GM18502 (cell line): ENCODE measurements around the gene PRSS57.

Experiments
- ATAC-seq: cut with Tn5 transposase; IDR thresholded peaks from one replicate; pipeline ENCODE4 v1.9.1; 2021; ENCODE audit warnings: mild to moderate bottlenecking; ENCODE audit not compliant: unreplicated experiment, poor library complexity

The PRSS57 gene

DNA sequence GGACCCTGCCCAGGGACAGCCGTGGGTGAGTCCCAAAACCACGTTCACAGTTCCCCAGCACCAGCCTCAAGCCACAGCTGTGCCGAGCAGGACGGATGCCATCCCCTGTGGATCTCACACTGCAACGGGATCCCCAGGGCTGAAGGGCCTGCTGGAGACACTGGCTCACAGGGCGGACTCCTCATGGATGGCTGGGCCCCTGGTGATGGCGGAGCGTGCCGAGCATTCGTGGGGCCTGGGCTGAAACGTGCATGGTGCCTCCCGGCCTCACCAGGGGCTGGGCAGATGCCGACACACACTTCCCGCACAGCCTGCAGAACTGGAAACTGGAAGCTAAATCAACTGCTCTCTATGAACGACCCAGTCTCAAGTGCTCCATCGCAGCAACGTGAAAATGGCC is 41.8 kb downstream of the PRSS57 start:
- ATAC-seq: no peak

DNA sequence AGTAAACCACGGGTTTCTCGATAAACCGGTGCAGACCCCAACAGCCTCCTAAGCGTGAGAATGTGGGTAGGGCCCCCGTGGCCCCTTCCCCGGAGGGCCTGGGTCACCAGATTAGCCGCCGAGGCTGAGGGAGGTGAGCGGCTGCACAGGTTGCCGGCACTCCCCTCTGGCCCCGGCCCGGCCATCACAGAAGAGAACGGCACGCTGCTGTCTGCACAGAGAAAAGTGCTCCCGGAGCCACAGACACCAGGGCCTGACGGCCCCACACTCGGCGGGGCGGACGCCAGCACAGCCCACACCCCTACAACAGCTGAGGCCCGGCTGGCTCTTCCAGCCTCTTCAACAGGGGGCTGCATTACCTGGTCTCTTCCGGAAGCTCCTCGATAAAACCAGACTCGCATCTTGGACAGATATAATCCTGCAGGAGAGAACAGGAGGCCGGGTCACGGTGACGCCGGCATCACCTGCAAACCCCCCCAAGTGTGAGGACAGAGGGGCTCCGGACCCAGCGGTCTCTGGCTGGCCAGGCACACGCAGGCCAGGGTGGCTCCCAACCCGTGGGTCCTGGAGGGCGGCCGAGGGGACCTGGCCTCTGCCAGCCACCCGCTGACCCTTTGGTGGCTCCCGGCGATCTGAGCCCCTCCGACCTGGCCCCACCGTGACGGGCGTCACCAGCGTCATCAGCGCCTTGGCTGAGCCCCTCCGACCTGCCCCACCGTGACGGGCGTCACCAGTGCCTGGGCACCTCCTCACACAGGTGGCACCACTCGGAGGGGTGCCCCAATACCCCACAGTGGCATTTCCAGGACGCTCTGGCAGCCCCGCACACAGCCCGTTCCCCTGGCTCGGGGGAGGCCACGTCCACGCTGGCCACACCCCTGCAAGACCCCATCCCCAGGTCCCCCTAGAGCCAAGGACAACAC is 42.5 kb downstream of the PRSS57 start:
- no peak for ATAC-seq

GRCh38 chr19:651991-652390 is 43.3 kb downstream of the PRSS57 start:
- ATAC-seq: no peak

DNA sequence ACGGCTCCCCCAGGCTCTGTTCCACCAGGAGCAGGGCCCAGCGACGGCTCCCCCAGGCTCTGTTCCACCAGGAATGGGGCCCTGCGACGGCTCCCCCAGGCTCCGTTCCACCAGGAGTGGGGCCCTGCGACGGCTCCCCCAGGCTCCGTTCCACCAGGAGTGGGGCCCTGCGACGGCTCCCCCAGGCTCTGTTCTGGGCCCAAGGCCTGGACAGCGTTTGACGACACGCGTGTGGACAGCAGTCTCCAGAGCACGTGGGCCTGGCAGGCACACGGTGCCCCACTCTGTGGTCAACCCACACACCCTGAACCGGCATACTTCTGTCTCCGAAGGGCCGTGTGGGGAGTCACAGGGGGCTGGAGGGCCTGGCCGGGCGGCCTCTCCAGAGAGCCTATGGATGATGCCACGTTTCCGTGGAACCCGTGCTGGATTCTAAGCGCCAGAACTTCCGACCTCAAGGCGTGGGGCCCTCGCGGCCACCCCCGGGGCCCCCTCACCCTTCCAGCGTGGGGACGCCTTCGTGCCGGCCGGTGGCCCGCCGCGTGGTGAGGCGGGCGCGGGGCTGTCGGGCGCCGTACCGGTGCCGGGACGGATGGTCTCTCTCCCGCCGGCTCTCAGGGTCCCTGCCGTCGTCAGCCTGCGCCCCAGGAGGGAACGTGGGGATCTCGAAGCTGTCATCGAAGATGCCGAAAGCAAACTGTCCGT is 44.0 kb downstream of the PRSS57 start:
- ATAC-seq: no peak

- no peak for ATAC-seq
These were observed 45.1 kb downstream of the PRSS57 start for GRCh38 chr19:650121-650520.

DNA sequence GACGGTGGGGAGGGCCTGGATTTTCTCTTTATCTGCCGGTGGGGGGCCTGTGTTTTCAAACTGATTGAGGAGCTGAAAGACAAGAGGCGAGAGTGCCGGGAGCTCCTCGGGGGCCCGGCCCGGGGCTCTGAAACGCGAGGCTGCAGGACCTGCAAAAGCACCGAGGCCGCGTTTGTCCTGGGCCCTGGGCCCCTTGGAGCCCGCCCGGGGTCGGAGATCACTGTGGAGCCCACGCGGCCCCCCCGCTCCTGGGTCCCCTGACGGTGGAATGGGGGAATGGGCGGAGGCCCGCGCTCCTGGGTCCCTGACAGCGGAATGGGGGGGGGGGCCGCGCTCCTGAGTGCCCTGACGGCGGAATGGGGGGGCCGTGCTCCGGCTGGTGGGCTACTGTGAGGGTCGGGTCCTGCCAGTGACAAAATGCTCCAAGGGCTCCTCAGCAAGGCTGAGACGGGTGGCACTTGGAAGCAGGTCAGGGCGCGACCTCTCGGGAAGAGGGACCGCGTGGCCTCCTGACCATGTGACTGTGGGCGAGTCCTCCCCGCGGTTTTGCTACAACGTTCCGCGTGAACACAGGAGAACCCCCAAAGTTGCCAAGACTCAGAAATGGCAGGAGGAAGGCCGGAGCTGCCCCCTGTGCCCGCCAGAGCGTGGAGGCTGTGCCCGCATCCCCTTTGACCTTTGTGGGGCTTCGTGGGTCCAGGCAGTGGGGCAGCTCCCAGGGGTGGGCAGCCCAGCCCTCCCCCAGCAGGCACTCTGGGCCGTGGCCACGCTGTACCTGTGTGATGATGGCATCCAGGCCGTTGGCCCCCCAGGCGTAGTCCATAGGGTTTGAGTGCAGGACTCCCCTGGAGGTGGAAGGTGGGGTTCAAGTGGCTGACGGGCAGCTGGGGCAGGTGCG is 46.1 kb downstream of the PRSS57 start:
- no peak for ATAC-seq

DNA sequence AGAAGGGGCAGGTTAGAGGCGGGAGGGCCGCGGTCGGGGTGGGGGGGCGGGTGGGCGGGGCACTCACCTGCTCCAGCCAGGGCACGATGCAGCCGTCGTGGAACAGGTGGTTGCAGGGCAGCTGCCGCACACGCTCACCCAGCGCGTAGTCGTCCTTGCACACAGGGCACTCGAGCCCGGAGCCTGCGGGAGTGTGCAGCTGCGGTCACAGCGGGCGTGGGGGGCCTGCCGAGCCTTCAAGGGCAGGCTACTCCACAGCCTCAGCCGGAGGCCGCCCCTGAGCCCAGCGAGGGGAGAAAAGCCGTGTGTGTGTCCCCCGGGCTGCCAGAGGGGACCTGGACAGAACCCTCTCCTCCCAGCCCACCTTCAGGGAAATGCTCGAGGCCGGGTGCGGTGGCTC is 46.9 kb downstream of the PRSS57 start:
- no peak for ATAC-seq

- no peak for ATAC-seq
These were observed 47.5 kb downstream of the PRSS57 start for GRCh38 chr19:647566-648284.

DNA sequence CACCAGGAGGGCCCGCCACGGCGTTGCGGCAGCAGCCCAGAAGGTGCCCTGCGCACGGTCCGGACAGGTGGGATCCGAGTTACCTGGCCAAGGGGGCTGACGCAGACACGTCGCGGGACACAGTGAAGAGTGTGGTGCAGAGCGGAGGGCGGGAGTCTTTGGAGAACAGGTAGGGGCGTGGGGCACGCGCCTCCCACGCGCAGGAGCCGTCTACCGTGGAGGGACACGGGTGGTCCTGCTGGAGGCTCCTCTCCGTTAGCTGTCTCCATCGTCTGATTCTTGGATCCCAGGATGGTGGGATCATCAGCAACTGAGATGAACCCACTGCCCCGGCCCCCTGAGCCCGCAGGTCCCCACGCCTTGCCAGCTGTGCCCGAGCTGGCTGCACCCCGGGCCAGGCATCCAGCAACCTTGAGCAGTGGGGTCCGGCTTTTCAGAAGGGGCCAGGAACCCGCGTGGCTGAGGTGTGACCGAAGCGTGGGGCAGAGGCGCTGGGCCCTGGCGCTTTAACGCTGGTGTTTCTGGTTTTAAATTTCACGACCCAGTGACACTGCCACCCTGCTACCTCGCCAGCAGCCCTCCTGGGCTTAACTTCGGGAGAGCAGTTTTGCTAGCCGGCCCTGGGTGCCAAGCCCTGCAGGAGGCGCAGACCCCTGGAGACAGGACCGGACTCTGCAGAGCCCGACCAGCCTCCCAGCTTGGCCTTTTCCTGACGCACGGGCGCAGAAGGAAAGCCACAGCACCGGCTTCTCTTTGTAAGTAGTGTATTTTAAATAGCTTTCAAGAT is 48.3 kb downstream of the PRSS57 start:
- no peak for ATAC-seq

GRCh38 chr19:645912-646778 is 49.1 kb downstream of the PRSS57 start:
- no peak for ATAC-seq

DNA sequence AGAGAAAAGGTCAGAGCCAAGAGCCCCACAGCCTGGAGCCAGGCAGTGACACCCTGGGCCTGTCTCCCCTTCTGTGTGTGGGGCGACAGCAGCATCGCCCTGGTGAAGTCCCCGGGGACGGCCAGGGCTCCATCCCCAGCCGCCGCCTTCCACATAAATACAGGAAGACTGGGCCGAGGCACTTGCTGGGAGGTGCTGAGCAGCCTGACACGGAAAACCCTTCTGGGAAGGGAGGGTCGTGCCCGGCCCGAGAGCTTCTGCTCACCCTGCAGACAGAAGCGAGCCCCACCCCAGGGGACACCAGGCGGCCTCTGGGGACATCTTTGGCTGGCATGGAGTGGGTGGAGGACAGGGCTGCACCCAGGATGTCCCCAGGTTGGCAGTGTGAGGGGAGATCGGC is 50.5 kb downstream of the PRSS57 start:
- ATAC-seq: no peak

GRCh38 chr19:644363-644762 is 50.9 kb downstream of the PRSS57 start:
- no peak for ATAC-seq

DNA sequence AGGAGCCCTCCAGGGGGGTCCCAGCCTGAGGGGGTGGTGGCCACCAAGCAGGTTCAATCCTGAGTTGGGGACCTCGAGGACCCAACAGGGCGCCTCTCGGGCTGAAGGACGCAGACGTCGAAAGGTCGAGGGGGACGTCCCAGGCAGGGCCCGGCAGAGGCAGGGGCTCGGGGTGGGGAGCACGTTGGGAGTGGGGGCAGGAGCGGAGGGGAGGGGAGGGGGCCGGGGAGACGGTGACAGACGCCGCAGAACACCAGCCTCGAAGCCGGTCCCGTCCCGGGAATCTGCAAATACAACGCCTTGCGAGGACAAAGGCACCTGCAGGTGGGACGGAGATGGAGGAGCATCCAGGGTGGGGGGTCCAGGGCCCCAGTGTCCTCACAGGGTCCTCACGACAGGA is 51.5 kb downstream of the PRSS57 start:
- no peak for ATAC-seq

DNA sequence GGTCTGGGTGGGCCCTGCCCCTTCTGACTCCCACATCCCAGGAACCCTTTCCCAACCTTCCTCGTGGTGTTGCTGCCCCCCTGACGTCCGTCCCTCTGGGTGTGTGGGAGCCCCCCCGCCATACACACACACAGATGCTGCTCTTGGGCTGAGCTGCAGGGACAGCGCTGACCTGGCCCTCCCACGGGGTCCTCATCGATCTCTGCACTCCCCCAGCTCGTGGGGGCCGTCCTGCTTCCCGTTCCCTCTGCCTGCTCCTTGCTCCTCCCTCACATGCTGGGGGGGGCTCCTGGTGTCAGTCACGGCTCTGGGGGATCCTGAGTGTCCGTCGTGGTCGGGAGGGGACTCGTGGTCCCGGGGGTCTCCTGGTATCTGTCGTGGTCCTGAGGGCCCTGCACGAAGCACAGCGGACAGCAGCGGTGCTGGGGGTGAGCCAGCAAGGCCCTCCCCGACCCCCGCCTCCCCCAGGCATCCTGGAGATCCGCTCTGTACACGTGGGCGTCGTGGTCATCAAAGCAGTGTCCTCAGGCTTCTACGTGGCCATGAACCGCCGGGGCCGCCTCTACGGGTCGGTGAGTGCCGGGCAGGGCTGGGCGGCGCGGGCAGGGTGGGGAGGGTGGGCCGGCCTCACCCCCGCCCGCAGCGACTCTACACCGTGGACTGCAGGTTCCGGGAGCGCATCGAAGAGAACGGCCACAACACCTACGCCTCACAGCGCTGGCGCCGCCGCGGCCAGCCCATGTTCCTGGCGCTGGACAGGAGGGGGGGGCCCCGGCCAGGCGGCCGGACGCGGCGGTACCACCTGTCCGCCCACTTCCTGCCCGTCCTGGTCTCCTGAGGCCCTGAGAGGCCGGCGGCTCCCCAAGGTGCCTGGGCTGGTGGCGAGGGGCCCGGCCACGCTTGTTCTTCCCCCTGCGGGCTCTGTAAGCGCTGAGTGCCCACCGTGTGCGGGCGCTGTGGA is 52.2 kb downstream of the PRSS57 start:
- ATAC-seq: no peak

GRCh38 chr19:641702-642101 is 53.5 kb downstream of the PRSS57 start:
- ATAC-seq: no peak

GRCh38 chr19:640606-641189 is 54.6 kb downstream of the PRSS57 start:
- no peak for ATAC-seq

- ATAC-seq: peak; percentile 8
These were observed 55.1 kb downstream of the PRSS57 start for GRCh38 chr19:640161-640558.
